Transverse colon (tissue), 3 donors: ENCODE measurements around the gene IL6.

Source experiments
- CTCF ChIP-seq, 5 experiments: fragments of 200-600 bp in 3 of 5; fragments of 450-650 bp in 2 of 5; sonication (generic) in 3 of 5; IDR thresholded peaks; 1 replicate in 2 of 5; 2 replicates in 3 of 5; pipeline ENCODE4 v1.5.1; 2016 to 2017; ENCODE audit warnings: antibody characterized with exemption in 5 of 5, inconsistent platforms in 3 of 5, mild to moderate bottlenecking in 2 of 5, moderate library complexity in 1 of 5
- POLR2A ChIP-seq: fragments of 450-650 bp; IDR thresholded peaks from one replicate; pipeline ENCODE4 v1.6.1; 2016; ENCODE audit warnings: antibody characterized with exemption, mild to moderate bottlenecking, moderate library complexity

GRCh38 chr7:22732556-22733126, 5.6 kb downstream of the IL6 start:
- TF ChIP-seq POLR2A (no peak), CTCF (IDR thresholded peaks at IDR 0.05) (no peak)
